ENCODE results near the gene MED9.
"Not testable (repeated sequence)": the region's sequence is repeated elsewhere in the genome, so short reads cannot be mapped to it uniquely, and the experiment has no call there.

Gene MED9, protein sequence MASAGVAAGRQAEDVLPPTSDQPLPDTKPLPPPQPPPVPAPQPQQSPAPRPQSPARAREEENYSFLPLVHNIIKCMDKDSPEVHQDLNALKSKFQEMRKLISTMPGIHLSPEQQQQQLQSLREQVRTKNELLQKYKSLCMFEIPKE
- 4.0 to 16.7 (median 12.5) reads per million in 17 experiments for total RNA-seq

DNA sequence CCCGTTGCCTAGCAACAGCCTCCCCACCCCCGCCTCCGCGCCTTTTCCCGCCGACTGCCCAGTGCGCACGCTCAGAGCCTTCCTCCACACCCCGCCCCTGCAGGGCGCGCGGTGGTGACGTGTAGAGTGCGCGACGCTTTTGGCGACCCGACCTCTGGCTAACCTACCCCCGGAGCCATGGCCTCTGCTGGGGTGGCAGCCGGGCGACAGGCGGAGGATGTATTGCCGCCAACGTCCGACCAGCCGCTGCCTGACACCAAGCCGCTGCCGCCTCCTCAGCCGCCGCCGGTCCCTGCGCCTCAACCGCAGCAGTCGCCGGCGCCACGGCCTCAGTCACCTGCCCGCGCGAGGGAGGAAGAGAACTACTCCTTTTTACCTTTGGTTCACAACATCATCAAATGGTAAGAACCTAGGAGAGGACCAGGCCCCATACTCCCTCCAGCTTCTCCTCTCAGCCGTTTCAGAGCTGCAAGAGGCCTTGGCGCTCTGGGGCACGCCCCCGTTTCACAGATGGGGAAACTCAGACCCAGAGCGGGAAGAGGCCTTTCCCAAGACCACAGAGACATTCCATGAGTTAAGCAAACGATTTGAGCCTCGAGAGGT is at the start of gene MED9:
TSS of gene MED9 (plus strand) at position 136 of the 603 bp plus-strand sequence. CDS start at position 178, 42 bp downstream.
- DNase-seq: peak; percentile 96 to 98 (median 98)

DNA sequence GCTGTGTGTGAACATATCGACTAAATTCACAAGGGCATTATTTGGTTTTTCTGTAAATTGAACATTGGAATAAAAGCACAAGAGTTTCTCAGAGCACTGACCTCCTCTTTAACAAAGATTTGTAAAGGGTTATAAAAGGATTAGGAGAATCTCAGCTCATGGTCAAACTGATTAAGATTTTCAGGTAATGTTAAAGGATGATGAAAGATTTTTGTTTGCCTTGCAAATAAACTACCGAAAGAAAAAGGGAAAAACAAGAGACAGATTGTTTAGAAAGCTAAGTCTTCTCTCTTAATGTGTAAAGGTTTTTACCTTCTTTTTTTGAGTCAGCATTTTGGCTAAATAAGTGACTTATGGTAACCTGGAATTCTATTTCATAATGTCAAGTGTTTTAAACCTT is 47.6 kb upstream of the MED9 start:
- no peak for DNase-seq

DNA sequence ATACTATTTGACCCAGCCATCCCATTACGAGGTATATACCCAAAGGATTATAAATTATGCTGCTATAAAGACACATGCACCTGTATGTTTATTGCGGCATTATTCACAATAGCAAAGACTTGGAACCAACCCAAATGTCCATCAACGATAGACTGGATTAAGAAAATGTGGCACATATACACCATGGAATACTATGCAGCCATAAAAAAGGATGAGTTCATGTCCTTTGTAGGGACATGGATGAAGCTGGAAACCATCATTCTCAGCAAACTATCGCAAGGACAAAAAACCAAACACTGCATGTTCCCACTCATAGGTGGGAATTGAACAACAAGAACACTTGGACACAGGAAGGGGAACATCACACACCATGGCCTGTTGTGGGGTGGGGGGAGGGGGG is 45.9 kb upstream of the MED9 start:
- DNase-seq: not testable (repeated sequence)

GRCh38 chr17:17431605-17432004 is 45.2 kb upstream of the MED9 start:
- no peak for DNase-seq

- DNase-seq: peak; percentile 78 to 92 (median 87)
Measured at GRCh38 chr17:17433000-17433703, 43.6 kb upstream of the MED9 start.

DNA sequence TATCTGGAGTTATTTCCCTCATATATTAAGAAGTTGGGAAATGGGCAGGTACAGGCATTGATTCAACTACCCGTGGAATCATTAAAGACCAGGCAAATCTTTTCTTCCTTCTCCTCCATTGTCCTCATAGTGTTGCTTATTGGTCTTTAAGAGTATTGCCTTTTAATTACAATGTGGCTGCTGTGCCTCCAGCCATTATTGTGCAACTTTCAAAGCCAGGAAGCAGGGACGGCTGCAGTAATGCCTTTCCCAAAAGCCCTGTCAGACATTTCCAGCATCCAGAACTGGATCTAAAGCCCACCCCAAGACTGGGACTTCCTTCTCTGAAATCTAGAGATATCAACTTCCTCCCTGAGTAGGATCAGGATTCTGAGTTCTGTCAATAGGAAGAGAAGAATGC is 42.3 kb upstream of the MED9 start:
- DNase-seq: no peak

DNA sequence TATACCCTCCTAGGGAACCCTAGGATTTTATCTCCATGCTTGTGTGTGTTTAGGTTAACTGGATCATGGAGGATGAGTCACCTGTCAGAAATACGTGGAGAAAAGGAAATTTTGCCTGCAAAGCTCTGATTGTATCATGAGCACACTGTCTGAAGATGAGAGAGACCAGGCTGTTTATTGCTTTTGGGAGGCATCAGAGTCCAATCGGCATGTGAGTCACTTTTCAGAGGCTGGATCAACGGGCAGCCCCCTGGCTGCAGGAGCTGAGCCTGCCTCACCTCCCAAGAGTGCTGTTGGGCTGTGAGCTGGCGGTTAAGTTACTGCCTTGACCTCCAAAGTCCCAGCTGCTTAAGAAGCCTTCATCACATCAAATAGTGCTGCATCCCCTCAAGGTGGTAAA is 41.5 kb upstream of the MED9 start:
- DNase-seq: no peak

DNA sequence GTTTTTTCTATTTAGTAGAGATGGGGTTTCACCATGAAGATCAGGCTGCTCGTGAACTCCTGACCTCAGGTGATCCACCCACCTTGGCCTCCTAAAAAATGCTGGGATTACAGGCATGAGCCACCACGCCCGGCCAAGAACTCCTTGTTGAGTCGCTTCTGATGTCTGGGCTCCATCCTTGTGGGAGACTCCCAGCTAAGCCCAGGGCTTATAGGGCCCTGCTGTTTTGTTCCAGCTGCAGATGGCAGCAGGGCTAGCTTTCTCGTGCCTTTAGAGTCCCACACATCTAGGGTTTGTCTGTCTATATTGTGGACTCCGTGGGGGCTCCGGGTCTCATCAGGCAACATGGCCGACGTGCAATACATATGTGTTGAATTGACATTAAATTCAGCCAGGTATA is 39.3 kb upstream of the MED9 start:
- DNase-seq: no peak

- no peak for DNase-seq
Measured at GRCh38 chr17:17437893-17438292, 38.9 kb upstream of the MED9 start.

DNA sequence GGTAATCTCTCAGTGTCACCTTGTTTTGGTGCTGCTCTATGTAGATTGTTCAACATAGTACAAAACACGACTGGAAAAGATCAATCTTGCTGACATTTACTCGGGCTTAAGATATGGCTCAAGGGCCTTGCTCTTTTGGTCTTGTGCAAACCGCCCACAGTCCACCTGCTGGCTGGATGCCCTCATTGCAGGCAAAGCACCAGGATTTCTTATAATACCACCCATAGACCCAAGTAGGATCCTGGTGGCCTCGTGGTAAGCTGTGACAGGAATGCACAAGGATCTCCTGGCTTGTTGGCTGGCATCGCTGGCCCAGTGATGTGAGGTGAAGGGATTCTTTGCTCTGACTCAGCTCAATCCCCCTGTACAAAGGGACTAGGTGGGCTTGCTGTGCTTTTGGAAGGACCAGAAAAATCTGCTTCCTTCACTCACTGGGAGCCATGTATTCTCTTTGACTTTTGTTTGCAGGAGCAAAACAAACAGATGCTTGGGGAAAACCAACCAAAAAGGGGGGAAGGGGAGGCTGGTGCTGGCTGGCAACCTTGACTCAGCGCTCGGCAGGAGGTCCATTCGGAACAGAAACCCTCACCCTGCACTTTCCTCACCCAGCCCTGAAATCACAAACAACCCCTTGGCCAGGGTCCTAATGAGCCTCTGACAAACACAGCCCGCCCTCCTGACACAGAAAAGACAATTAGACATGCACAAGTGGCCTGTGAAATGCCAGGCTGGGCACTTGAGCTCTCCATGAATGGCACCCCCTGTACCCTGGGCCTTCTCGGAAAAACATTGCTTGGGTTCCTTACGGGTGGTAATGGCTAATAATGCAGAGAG is 36.6 kb upstream of the MED9 start:
- DNase-seq: peak; percentile 79 to 86 (median 81)

- DNase-seq: no peak
Measured at GRCh38 chr17:17440938-17441675, 35.7 kb upstream of the MED9 start.

DNA sequence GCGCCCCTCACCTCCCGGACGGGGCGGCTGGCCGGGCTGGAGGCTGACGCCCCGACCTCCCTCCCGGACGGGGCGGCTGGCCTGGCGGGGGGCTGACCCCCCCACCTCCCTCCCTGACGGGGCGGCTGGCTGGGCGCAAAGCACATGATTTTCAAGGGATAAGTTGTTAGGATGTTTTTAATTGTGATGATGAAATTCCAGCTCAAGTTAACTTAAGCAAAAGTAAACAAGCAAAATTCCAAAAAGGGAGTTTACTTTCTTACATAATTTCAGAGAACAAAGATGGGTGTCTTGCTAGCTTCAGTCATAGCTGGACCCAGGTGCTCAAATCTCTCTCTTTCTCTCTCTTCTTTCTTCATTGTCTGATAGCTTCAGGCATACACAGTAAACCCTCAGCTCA is 33.6 kb upstream of the MED9 start:
- DNase-seq: no peak

DNA sequence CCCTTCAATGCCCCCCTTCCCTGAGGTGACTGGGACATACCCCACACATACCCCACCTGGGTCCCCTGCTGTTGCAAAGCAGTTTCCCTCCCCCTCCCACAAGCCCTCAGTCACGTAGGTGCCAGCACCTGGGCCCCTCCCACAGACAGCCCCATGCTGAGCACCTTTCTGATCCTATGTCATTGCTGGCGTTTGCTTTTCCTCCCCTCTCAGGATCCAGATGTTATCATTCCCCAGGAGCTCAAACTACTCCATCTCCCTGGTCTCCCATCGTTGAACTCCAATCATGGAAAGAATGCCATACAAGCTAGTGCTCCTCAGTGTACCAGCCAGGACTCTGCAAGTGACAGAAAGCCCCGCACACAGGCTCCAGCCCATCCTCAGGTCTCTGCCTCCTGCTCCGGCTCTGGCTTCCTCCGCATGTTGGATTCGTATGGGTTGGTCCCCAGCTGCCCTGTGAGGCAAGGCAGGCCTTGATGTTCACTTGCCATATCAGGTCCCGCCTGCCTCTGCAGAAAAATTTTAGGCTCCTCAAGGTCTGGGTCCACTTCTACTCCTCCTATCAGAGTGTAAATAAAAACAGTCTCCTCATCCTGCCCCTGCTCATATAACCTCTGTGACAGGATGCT is 31.4 kb upstream of the MED9 start:
- DNase-seq: no peak

DNA sequence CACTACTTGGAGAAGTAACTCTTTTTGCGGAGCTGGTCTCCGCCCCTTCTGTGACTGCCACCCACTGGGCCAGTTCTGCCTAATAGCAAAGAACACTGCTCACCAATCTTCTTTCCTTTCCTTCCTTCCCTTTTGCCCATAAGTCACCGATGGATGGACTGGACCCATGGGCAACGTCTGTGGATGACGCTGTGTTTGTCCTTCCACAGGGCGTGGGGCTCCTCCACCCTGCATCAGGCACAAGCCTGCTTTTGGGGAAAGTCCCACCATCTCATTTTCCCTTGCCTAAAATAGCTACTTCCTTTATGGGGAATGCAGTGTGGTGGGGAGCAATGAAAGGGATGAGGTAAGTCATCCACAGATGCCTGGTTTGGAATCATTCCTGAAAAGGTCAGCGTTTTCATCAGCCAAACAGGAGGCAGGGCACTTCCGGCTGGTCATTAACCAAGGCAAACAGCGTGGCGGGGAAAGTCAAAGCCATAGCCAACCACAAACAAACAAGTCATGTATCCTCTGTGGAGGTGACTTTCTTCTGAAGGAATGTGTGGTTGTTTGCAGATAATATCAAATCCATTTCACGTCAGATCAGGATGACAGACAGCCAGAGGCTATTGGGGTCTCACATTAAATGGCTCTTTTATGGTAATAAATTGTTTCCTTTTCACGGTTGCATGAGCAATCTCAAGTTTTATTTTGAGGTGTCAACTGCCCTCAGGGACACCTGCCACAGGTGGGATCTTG is 30.7 kb upstream of the MED9 start:
- DNase-seq: peak in 2 of 4 experiments; percentile 2 to 47

DNA sequence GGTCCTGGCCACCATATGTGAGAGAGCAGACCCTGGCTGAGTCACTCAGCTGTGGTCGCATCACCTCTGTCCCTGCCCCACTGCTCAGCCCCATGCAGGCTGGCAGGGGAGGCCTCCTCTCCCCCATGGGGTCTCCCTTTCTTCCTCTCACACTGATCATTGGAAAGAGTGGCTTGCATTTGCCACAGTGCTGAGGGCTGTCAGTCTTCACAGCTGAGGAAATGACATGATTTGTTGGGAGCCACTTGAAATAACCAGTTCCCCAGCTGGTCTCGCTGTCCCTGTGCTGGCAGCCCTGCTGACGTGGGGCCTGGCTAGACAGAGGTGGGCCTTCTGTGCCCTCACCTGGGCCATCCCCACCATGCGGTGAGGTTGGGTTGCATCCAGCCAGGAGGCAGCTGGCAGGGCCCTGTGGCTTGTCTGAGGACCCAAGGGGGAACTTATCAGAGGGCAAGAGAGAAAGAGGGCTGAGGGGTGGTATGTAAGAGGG is 30.1 kb upstream of the MED9 start:
- DNase-seq: no peak

DNA sequence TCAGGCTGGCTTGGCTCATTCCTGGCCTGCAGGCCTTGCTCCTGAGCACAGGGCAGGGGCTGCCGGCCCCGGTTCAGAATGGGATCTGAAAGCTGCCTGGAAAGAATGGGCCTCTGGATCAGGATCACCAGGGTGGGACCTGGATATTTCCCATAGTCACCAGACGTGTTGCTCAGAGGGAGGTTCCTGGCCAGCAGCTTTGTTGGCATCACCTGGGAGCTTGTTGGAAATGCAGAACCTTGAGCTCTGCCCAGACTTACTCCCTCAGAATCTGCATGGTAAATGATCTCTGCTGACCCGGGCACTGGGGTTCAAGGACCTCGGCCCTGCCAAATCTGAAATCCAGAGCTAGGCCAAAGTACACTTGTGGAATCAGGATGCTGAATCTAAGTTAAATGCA is 29.5 kb upstream of the MED9 start:
- DNase-seq: no peak

GRCh38 chr17:17448076-17448475 is 28.7 kb upstream of the MED9 start:
- DNase-seq: no peak

DNA sequence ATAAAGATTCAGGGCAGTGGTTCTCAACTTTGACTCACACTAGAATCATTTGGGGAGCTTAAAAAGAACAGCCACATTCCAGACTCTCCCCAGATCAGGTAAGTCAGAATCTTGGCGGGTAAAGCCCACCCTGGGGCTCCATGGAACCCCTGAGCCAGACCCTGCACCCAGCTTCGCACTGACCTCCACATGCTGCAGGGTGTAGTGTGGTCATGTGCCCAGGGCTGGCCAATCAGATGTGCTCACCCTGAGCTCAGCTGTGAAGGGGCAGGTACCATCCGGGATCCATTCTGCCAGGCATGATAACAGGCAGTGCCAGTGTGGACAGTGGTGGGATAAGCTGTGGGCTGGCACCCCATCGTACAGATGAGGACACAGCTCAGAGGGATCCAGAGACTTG is 28.1 kb upstream of the MED9 start:
- DNase-seq: no peak

DNA sequence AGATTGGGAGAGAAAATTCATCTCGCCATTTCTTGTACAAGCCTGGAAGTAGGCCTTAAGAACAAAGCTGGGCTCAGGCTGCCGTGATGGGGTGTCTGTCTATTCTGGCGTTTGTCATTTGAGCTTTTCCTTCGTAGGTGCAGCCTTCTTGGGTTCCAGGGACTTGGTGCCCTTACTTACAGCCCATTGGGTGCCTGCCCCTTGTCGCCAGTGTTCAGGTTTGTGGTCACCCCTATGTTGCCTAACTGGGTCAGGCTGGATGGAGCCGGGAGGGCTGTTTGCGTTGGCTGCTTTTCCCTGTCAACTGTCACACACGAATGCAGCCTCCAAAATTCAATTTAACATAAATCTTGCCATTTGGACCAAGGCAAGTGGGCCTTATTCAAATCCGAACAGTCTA is 23.7 kb upstream of the MED9 start:
- DNase-seq: no peak

GRCh38 chr17:17454276-17454675 is 22.5 kb upstream of the MED9 start:
- DNase-seq: no peak

GRCh38 chr17:17454700-17455099 is 22.1 kb upstream of the MED9 start:
- not testable (repeated sequence) for DNase-seq

Measured in suppressor macrophage (primary cell).